HG03460 (cell line): ENCODE data around the gene ZNF287.

Source experiments
- ATAC-seq: cut with Tn5 transposase; IDR thresholded peaks from one replicate; pipeline ENCODE4 v1.9.1; 2021; ENCODE audit not compliant: unreplicated experiment

ZNF287 gene

DNA sequence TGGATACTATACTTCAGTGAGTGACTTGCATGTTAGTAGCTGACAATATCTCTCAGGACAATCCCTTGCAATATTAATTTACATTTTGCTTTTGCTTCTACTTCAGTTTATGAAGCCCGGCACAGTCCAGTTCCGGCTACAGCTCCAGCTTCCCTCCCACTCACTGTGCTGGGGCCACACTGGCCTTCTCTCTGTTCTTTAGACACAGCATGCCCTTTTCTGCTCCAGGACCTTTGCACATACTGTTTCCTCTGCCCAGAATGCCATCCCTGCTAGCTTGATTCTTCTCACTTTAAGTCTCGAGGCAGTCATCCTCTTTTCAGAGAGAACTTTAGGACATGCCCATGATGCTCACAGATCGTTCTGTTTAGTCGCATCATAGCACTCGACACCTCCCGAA lies 51.5 kb downstream of the ZNF287 start:
- no peak for ATAC-seq

DNA sequence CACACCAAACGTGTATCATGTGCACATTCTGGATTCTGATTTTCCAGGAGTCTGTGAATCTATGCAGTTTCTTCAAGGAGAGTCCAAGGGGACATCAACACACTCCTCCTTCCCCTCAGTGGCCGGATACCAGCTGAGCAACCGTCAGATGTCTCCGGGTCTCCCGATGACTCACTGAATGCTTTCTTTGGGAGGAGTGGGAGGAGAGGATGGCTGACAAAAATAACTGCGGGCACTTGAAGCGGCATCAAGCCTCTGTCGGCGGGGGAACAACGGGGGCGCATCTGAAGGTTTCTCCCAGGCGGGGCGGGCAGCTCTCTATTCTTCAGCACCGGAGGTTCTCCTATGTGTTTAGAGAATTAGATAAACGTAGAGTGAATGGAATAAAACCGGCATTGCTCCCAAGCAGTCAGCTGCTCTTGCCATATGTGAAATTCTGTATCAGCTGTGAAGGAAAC lies 52.4 kb downstream of the ZNF287 start:
- ATAC-seq = no peak

DNA sequence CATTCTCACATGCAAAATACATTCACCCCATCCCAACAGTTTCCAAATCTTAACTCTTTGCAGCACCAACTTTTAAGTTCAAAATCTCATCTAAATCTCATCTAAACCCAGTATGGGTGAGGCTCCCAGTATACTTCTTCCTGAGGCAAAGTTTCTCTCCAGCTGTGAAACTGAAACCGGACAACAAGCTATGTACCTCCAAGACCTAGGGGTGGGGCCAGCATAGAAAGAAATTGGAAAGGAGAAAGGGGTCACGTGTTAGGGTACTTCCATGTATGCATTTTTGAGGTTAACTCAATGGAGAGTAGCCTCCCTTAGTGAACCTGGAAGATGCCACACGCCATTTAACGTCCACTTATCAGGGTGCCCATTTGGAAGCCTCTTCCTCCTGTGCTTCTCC lies 53.1 kb downstream of the ZNF287 start:
- ATAC-seq = no peak

DNA sequence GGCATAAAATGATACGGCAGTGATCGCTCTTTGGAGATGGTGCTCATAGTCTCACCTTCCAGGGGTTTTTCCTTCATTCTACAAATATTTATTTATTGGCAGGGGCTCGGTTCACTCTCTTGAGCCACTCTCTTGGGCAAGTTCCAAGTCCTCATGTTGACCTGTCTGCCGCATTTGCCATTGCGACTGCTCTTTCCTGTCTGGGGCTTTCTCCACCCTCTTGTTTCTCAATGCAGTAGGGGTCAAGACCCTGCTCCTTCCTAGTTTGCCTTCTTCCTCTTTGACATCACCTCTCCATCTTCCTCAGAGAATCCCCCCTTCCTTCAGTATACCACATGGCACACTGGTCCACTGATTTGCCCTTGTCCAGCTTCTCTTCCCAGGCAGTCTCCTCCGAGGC lies 55.1 kb downstream of the ZNF287 start:
- ATAC-seq = no peak

DNA sequence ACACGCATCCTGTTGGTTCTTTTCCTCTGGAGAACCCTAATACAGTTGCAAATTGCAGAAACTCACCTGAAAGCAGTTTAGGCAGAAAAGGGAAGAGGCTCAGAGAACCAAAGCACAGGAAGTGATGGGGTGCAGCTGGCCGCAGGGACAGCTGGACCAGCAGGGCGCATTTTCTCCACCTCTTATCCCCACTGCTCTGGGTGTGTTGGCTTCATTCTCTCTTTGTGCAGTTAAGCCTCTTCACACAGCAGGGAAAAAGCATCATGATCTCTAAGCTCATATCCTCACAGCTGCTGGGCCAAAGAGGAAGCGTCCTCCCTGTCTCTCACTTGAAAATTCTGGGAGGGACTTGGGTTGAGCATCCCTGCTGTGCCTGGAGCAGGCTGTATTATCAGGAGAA lies 57.0 kb downstream of the ZNF287 start:
- ATAC-seq = no peak

DNA sequence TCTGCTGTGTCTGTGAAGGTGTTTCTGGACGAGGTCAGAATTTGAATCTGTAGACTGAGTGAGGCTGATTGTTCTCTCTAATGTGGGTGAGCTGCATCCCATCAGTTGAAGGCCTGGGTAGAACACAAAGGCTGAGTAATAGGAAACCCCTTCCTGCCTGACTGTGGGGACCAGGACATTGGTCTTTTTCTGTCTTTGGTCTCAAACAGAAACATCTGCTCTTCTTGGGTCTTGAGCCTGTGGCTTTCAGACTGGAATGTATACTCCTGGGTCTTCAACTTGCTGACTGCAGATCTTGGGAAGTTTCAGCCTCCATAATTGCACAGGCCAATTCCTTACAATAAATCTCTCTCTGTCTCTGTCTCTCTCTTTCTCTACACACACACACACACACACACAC lies 57.4 kb downstream of the ZNF287 start:
- no peak for ATAC-seq

DNA sequence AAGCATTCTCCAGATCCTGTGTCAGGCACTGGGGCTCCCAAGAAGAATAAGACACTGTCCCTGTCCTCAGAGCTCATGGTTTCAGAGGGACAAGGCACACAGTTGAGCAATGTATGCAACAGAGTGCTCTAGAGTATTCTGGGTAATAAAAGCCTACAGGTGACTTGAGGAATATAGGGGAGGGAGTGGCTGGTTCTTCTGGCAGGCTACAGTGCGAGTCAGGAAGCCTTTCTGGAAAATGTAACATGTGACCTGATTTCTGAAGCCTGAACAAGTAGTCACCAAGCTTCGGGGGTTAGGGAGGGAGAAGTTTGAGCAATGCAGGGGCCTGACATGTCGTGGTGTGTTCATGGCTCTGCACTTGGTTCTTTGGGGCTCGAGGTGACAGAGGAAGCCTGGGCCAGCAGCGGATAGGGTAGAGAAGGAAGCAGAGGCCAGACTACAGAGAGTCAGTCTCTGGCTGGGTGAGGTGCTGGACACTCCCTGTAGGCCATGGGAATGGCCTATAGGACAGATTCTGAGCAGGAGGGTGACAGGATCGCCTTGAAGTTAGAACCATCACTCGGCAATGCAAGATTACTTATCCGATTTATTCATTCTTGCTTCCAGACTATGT lies 61.0 kb downstream of the ZNF287 start:
- no peak for ATAC-seq

DNA sequence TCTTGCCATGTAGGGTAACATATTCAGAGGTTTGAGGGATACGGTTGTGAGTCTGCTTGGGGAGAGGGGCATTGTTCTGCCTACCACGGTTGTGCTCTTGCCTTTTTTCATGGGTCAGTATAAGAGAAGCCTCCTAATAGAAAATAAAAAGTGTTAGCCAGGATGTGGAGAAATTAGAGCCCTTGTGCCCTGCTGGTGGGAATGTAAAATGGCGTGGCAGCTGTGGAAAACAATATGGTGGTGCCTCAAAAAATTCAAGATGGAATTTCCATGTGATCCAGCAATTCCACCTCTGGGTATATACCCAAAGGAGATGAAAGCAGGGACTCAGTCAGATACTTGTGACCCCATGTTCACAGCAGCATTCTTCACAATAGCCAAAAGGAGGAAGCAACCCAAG lies 62.8 kb downstream of the ZNF287 start:
- ATAC-seq = no peak

DNA sequence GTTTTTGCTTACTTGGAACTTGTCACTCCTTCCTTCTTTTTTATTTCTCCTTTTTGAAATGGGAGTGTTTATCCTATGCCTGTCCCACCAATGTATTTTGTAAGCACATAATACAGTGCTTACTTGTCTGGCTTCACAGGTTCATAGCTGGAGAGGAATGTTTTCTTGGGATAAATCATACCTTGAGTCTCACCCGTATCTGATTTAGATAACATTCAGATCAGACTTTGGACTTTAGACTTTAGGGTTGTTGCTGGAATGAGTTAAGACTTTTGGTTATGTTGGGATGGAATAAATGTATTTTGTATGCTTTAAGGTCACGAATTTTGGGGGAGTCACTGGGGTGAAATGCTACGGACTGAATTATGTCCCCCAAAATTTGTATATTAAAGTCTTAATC lies 64.0 kb downstream of the ZNF287 start:
- no peak for ATAC-seq
